Spleen (tissue), 7 donors: ENCODE data around the gene SDK2.

Experiments
- POLR2A ChIP-seq, 3 donors: fragments of 450-650 bp; IDR thresholded peaks; one replicate each; pipeline ENCODE4 v1.5.1; 2017; ENCODE audit warnings: antibody characterized with exemption in 3 of 3, mild to moderate bottlenecking in 1 of 3
- POLR2AphosphoS5 ChIP-seq, 3 donors: sonication (generic); formaldehyde crosslinking; IDR thresholded peaks; one replicate each; pipeline ENCODE4 v1.5.1; 2017; ENCODE audit warnings: antibody characterized with exemption in 3 of 3
- TF ChIP-seq, protein P1 (sequence below), 11 experiments: fragments of 200-600 bp in 7 of 11; fragments of 450-650 bp in 4 of 11; sonication (generic) in 4 of 11; IDR thresholded peaks in 8 of 11; conservative IDR thresholded peaks in 3 of 11; 1 replicate in 7 of 11; 2 replicates in 4 of 11; pipeline versions ENCODE4 v1.4.0 to v1.8.0; 2016 to 2021; ENCODE audit warnings: antibody characterized with exemption in 11 of 11, inconsistent platforms in 4 of 11, mild to moderate bottlenecking in 1 of 11
- donor health status: DM: no; HTN: no; CAD: no; lungs with moderate emphysema.
- donor health status: DM: no; HTN: no; CAD: no.
- donor health status: DM: no; HTN: no; CAD: no.

DNA sequence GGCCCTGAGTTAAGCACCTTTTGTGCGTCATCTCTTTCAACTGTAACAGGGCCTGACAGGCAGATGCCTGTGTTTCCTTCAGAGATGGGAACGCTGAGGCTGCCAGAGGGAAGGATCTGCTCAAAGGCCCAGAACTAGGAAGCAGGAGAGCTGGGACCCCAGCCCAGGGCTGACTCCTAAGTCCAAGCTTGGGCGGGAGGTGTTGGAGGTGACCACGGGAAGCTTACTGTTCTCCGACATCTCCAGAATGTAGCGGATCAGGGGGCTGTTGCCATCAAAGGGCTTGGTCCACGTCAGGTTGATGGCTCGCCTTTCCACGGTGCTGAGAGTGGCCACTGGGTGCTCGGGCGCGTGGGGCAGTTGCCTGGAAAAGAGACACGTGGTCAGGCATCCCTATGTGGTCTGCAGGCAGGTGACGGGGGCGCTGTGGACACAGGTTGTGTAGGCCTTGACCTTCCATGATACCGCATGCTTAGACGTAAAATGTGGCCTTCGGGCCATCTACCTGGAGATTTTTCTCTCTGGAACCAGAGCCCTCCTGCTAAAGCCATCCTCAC, 221.0 kb downstream of the SDK2 start:
- no peak for TF ChIP-seq POLR2A (IDR thresholded peaks at IDR 0.05)
- TF ChIP-seq, protein P1, sequence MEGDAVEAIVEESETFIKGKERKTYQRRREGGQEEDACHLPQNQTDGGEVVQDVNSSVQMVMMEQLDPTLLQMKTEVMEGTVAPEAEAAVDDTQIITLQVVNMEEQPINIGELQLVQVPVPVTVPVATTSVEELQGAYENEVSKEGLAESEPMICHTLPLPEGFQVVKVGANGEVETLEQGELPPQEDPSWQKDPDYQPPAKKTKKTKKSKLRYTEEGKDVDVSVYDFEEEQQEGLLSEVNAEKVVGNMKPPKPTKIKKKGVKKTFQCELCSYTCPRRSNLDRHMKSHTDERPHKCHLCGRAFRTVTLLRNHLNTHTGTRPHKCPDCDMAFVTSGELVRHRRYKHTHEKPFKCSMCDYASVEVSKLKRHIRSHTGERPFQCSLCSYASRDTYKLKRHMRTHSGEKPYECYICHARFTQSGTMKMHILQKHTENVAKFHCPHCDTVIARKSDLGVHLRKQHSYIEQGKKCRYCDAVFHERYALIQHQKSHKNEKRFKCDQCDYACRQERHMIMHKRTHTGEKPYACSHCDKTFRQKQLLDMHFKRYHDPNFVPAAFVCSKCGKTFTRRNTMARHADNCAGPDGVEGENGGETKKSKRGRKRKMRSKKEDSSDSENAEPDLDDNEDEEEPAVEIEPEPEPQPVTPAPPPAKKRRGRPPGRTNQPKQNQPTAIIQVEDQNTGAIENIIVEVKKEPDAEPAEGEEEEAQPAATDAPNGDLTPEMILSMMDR (IDR thresholded peaks at IDR 0.05 in 8 of 11, conservative IDR thresholded peaks at IDR 0.05 in 3 of 11), result no peak
- no peak for TF ChIP-seq POLR2AphosphoS5 (IDR thresholded peaks at IDR 0.05)
